HUES64 (cell line): ENCODE results near the gene MUL1.

Experiments used
- H3K27ac ChIP-seq: 2 replicates; pipeline ENCODE4 v1.7.0; 2013; ENCODE audit warnings: low read depth, low read length, inconsistent platforms
- H3K27me3 ChIP-seq: 2 replicates; pipeline ENCODE4 v1.6.1; 2013; ENCODE audit warnings: mild to moderate bottlenecking, low read length; ENCODE audit not compliant: insufficient read depth
- H3K36me3 ChIP-seq: 2 replicates; pipeline ENCODE4 v1.6.1; 2013; ENCODE audit warnings: mild to moderate bottlenecking, low read length; ENCODE audit not compliant: insufficient read depth
- H3K4me1 ChIP-seq: 2 replicates; pipeline ENCODE4 v1.6.1; 2013; ENCODE audit warnings: mild to moderate bottlenecking, low read length, moderate library complexity; ENCODE audit not compliant: insufficient read depth
- H3K4me3 ChIP-seq: 2 replicates; pipeline ENCODE4 v1.5.1; 2013; ENCODE audit warnings: mild to moderate bottlenecking, low read length, moderate library complexity
- H3K9ac ChIP-seq: 2 replicates; pipeline ENCODE4 v1.6.1; 2013; ENCODE audit warnings: mild to moderate bottlenecking, low read depth, low read length
- H3K9me3 ChIP-seq: 2 replicates; pipeline ENCODE4 v1.6.1; 2013; ENCODE audit warnings: low read depth, low read length; ENCODE audit not compliant: insufficient read depth
- WGBS: fragments of 150-250, 120-280 bp; methylation state at CpG from one replicate; pipeline ENCODE4 v1.1.7; 2013; ENCODE audit warnings: missing lambda C conversion rate; 5-methylcytosine and 5-hydroxymethylcytosine counted together

The MUL1 gene

DNA sequence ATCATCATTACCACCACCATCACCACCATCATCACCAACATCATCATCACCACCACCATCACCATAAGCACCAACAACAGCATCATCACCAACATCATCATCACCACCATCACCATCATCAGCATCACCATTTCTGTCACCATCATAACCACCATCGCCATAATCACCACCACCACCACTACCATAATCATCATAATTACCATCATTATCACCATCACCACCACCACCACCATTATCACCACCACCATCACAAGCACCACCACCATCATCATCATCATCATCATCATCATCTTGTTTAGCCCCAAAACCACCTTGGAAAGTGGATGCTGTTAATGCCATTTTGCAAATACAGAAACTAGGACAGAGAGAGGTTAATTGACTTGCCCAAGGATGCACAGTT lies 44.4 kb downstream of the MUL1 start:
- H3K36me3 ChIP-seq: no peaks in the 10 kb centered on the region
- peaks cover 9% of the 10 kb centered on the region for H3K9me3 ChIP-seq
- H3K4me3 ChIP-seq: no peak overlapping the region
- H3K27me3 ChIP-seq: peaks cover 15% of the 10 kb centered on the region
- H3K27ac ChIP-seq: no peak overlapping the region
- H3K9ac ChIP-seq: no peak overlapping the region
- H3K4me1 ChIP-seq: no peaks in the 10 kb centered on the region
- 90% methylated on average over 1 of the region's 1 CpG for WGBS

DNA sequence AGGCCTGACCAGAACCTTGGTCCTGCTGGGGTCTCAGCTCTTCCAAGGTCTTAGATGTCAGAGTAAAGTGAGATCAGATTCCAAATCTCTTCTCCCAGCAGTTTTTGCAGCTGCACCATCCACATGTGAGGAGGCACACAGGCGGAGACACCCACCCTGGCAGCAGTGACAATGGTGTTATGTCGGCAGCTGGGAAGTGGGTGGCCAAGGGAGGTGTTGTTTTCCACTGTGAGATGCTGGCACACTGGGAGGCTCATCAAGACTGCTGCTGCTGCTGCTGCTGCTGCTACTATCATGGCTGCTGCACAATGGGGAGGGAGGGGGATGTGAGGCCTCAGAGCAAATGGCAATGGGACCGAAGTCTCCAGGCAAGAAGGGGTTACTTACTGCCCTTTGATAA lies 45.6 kb downstream of the MUL1 start:
- H3K27ac ChIP-seq: no peak overlapping the region
- H3K9ac ChIP-seq: no peak overlapping the region
- H3K9me3 ChIP-seq: peaks cover 9% of the 10 kb centered on the region
- H3K4me3 ChIP-seq: no peak overlapping the region
- WGBS: 87% methylated on average over 3 of the region's 3 CpGs
- no peaks in the 10 kb centered on the region for H3K4me1 ChIP-seq
- H3K36me3 ChIP-seq: no peaks in the 10 kb centered on the region
- H3K27me3 ChIP-seq: peaks cover 15% of the 10 kb centered on the region

DNA sequence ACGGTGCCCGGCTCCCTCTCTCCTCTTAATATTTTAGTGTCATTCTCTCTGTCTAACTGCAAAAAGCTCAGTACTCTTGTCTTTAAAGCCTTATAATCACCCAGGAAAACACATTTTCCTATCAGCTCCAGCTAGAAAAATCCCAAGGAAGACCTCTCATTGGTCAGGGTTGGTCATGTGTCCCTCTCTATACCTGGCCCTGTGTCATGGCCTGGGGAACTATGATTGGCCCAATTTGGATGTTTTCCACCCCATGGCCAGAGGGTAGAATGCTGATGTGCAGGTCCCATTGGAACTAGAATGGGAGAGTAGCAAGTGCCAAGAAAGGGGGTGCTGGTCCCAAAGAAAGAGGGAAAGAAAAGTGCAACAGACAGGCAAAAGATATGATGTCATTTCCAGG lies 49.2 kb downstream of the MUL1 start:
- Histone ChIP-seq H3K27ac (no peak overlapping the region), H3K36me3 (no peaks in the 10 kb centered on the region), H3K9ac (no peak overlapping the region), H3K27me3 (0 out of 2 replicates have a peak, but pooled peaks cover 3% of the 10 kb centered on the region), H3K4me3 (no peak overlapping the region), H3K4me1 (no peaks in the 10 kb centered on the region), H3K9me3 (peaks cover 9% of the 10 kb centered on the region)
- 95% methylated on average over 2 of the region's 2 CpGs for WGBS

- no peaks in the 10 kb centered on the region for H3K4me1 ChIP-seq
- no peaks in the 10 kb centered on the region for H3K9me3 ChIP-seq
- H3K27ac ChIP-seq: no peak overlapping the region
- 0 out of 2 replicates have a peak, but pooled peaks cover 3% of the 10 kb centered on the region for H3K27me3 ChIP-seq
- H3K36me3 ChIP-seq: no peaks in the 10 kb centered on the region
- no peak overlapping the region for H3K9ac ChIP-seq
- H3K4me3 ChIP-seq: no peak overlapping the region
- 91% methylated on average over 4 of the region's 4 CpGs for WGBS
These were observed 53.9 kb downstream of the MUL1 start for GRCh38 chr1:20454004-20454403.

DNA sequence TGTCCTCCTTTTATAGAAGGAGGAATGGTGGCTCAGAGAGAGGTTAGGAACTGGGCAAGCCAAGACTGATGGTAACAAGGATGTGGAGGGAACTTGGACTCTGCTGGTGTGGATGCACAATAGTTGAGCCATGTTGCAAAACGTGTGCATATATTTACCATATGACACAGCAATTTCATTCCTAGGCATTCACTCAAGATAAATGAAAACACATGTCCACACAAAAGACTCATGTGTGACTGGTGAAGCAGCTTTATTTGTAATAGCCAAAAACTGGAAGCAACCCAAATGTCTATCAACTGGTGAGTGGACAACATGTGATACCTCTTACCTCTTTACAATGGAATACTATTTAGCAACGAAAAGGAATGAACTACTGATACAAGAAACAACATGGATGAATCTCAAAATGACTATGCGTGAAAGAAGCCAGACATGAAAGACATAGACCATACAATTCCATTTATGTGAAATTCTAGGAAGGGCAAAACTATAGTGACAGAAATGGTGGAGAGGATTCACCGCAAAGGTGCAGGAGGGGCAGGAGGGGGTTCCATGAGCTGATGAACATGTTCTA lies 58.1 kb downstream of the MUL1 start:
- Histone ChIP-seq H3K4me3 (no peak overlapping the region), H3K27ac (no peak overlapping the region), H3K9me3 (no peaks in the 10 kb centered on the region), H3K4me1 (no peaks in the 10 kb centered on the region), H3K27me3 (no peaks in the 10 kb centered on the region), H3K9ac (no peak overlapping the region), H3K36me3 (no peaks in the 10 kb centered on the region)
- WGBS: 89% methylated on average over 4 of the region's 4 CpGs
